Endothelial cell of hepatic sinusoid (primary cell): Measurements from ENCODE around the gene OLA1.

ENCODE experiments used
- in situ Hi-C: cut with HindIII; loops from 2 replicates; pipeline ENCODE4 v1.10.0; 2017; ENCODE audit warnings: low sequenced_read_pairs

The OLA1 gene

GRCh38 chr2:174181368-174181767 is 67.0 kb downstream of the OLA1 start:
- in situ Hi-C loops, result no loop called here

GRCh38 chr2:174180726-174181236 is 67.6 kb downstream of the OLA1 start:
- in situ Hi-C loops, result no loop called here

- in situ Hi-C loops, result no loop called here
Measured at GRCh38 chr2:174180165-174180724, 68.1 kb downstream of the OLA1 start.

DNA sequence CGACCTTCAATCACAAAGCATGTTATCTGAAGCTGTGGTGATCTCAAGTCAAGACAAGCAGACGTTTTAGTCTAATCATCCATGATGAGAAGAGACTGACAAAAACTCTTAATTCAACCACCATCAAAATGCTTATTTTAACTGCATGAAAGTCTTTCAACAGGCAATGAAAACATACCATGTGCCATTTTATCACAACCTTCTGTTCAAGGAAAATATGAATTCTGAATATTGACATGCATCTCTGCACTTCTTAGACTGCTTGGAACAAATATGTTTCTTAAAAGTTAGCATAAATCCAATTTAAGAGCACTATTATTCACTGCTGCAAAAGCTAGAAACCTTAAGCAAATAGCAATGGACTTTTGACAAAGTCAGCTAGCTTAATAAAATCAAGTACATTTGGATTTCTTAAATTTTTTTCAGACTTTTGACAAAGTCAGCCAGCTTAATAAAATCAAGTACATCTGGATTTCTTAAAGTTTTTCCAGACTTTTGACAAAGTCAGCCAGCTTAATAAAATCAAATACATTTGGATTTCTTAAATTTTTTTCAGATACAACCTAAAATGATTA is 70.9 kb downstream of the OLA1 start:
- in situ Hi-C loops, result no loop called here

- in situ Hi-C loops, result no loop called here
Measured at GRCh38 chr2:174176898-174177297, 71.4 kb downstream of the OLA1 start.

- in situ Hi-C loops, result no loop called here
Measured at GRCh38 chr2:174174741-174175140, 73.6 kb downstream of the OLA1 start.

GRCh38 chr2:174172802-174173355 is 75.5 kb downstream of the OLA1 start:
- in situ Hi-C loops, result no loop called here

DNA sequence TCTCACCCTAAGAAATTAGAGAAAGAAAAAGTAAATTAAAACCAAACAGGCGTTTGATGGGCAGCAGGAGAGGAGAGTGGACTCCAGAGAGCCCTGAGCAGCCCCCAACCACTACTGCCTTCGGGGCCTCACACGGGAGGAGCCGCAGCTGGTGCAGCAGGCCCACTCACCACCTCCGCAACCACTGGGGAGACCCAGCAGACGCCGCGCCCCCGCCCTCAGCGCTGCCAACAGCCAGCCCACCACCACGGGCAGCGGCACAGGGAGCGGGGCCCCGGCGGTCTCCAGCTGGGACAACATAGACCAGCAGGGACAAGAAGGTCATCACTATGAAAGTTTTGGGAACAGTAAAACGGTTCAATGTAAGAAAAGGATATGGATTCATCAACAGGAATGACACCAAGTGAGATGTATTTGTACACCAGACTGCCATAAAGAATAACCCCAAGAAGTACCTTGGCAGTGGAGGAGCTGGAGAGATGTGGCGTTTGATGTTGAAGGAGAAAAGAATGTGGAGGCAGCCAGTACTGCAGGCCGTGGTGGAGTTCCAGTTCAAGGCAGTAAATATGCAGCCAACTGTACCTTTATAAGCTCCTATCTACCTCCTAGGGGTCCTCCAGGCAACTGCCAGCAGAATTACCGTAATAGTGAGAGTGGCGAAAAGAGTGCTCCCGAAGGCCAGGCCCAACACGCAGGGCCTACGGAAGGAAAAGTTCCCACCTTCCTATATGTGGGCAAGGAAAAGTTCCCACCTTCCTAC is 76.5 kb downstream of the OLA1 start:
- in situ Hi-C loops, result no loop called here

GRCh38 chr2:174169372-174169771 is 79.0 kb downstream of the OLA1 start:
- in situ Hi-C loops, result no loop called here

- in situ Hi-C loops, result no loop called here
Measured at GRCh38 chr2:174166261-174166660, 82.1 kb downstream of the OLA1 start.

DNA sequence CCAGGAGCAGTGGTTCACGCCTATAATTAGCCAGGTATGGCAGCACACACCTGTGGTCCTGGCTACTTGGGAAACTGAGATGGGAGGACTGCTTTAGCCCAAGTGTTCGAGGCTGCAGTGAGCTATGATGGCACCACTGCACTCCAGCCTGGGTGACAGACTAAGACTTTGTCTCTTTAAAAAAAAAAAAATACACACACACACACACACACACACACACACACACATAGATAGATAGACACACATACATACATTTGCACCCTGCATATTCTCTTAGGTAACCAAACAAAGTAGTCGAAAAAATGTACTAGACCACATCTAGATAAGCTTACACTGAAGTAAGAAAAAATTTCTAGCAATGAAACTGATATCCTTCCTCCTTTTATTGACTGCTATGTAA is 86.8 kb downstream of the OLA1 start:
- in situ Hi-C loops, result no loop called here

- in situ Hi-C loops, result no loop called here
Measured at GRCh38 chr2:174158003-174158402, 90.3 kb downstream of the OLA1 start.

GRCh38 chr2:174157053-174157452 is 91.3 kb downstream of the OLA1 start:
- in situ Hi-C loops, result no loop called here

- in situ Hi-C loops, result no loop called here
Measured at GRCh38 chr2:174153757-174154680, 94.3 kb downstream of the OLA1 start.

DNA sequence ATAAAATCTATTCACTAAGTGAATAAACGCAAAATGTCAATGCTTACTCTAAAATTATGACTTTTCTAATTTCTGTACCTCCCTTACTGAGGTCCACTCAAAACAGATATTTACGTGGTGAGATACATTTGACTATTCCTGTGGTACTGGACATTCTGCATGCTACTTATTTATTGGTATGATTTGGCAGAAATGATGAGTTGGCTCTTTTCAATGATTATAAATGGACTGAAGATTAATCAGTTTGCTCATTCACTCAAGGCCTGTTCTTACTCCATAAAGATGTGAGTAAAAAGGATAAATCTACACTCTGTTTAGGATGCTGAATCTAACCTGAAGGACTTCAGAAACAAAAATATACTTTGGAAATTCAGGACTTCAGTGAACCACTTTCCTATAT is 98.8 kb downstream of the OLA1 start:
- in situ Hi-C loops, result no loop called here

GRCh38 chr2:174148833-174149232 is 99.5 kb downstream of the OLA1 start:
- in situ Hi-C loops, result no loop called here

- in situ Hi-C loops, result no loop called here
Measured at GRCh38 chr2:174145827-174146226, 102.5 kb downstream of the OLA1 start.

DNA sequence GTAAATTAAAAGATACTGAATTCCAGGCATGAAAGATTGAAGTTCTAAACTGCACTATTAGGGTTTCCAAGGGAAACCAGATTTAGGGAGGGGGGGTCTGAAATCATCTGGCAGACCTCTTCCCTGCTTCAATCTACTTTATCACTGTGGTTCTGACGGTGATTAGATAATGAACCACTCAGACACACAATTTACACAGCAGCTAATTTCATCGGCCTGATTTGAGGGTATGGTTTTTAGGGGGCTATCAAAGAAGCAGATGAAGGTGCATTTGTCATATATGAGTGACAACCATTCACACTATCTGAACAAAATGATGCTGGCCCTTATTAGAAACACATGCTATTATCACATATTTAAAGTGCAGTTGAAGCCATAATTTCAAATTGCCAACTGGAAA is 106.0 kb downstream of the OLA1 start:
- in situ Hi-C loops, result no loop called here

GRCh38 chr2:174138161-174138560 is 110.2 kb downstream of the OLA1 start:
- in situ Hi-C loops, result loop anchor here (10.0 kb wide), 1 partner anchor 93 kb away; no protein-coding TSS in a partner anchor

DNA sequence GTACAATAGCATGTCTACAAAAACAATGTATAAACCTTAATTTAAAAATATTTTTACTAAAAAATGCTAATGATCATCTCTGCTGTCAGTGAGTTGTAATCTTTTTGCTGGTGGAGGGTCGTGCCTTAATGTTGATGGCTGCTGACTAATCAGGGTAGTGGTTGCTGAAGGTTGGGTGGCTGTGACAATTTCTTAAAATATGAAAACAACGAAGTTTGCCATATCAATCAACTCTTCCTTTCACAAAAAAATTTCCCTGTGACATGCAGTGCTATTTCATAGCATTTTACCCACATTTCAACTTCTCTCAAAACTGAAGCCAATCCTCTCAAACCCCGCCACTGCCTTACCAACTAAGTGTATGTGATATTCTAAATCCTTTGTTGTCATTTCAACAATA is 112.4 kb downstream of the OLA1 start:
- in situ Hi-C loops, result loop anchor here (10.0 kb wide), 1 partner anchor 91 kb away; no protein-coding TSS in a partner anchor

DNA sequence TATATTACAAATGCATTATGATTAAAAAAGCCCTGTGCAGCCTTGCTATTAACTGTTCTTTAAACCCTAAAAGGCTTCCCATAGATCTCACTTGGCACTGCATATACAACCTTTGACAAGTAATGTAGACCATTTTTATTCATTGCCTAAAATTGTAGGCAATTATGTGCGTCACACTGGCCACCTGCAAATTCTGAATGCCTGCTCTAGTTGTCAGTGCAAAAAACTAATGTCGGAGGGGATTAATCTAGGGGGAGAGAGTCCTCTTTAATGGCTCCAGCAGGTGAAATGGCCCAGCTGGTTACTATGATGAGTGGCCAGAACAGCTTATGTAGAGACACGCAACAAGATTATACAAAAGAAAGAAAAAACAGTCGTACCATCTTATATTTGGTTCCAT is 123.2 kb downstream of the OLA1 start:
- in situ Hi-C loops, result no loop called here
